H1 (cell line): Measurements from ENCODE around the gene SLC39A11.

Experiments used
- EP300 ChIP-seq, 2 experiments: IDR thresholded peaks; 1 replicate in 1 of 2; 2 replicates in 1 of 2; pipeline ENCODE4 v1.6.1; 2011 to 2012; ENCODE audit warnings: low read depth in 2 of 2, low read length in 2 of 2, mild to moderate bottlenecking in 2 of 2, borderline replicate concordance in 1 of 2, inconsistent platforms in 1 of 2, moderate library complexity in 1 of 2
- EZH2 ChIP-seq: fragments of 200-600 bp; sonication (generic); IDR thresholded peaks from 2 replicates; pipeline ENCODE4 v1.7.1; 2012; ENCODE audit warnings: low read depth, mild to moderate bottlenecking, moderate library complexity, low read length, inconsistent platforms; ENCODE audit not compliant: severe bottlenecking
- JUN ChIP-seq: IDR thresholded peaks from 2 replicates; pipeline ENCODE4 v1.6.1; 2011; ENCODE audit warnings: low read depth, mild to moderate bottlenecking, improper control_type of control experiment, low read length
- POLR2A ChIP-seq, 2 experiments: IDR thresholded peaks; 1 replicate in 1 of 2; 2 replicates in 1 of 2; pipeline ENCODE4 v1.6.1; 2011; ENCODE audit warnings: low read depth in 2 of 2, low read length in 2 of 2, mild to moderate bottlenecking in 2 of 2; ENCODE audit errors: control extremely low read depth in 1 of 2
- RXRA ChIP-seq: IDR thresholded peaks from 2 replicates; pipeline ENCODE4 v1.6.1; 2011; ENCODE audit warnings: low read depth, mild to moderate bottlenecking, low read length, moderate library complexity; ENCODE audit not compliant: insufficient read depth
- YY1 ChIP-seq: IDR thresholded peaks from 2 replicates; pipeline ENCODE4 v1.6.1; 2011; ENCODE audit warnings: low read depth, mild to moderate bottlenecking, low read length
- TF ChIP-seq, protein P1 (sequence below), 3 experiments: IDR thresholded peaks; 1 replicate in 2 of 3; 2 replicates in 1 of 3; pipeline versions ENCODE4 v1.5.1 to v1.6.1; 2011; ENCODE audit warnings: low read length in 3 of 3, mild to moderate bottlenecking in 3 of 3, inconsistent platforms in 2 of 3, low read depth in 1 of 3, moderate library complexity in 1 of 3; ENCODE audit not compliant: insufficient read depth in 1 of 3; ENCODE audit errors: control extremely low read depth in 1 of 3

DNA sequence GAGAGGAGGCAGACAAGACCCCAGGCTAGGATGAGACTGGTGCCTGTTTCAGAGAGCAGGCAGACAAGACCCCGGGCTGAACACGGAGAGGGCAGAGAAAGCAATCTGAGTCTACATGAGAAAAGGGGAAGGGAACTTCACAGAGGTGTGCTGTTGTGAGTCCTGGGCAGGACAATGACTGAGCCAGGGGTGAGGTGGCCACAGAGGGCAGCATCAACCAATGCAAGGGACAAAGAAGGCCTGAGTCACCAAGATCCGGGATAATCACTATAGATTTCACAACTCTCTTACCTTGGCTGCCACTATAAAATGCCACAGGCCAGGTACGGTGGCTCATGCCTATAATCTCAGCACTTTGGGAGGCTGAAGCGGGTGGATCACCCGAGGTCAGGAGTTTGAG is 89.0 kb downstream of the SLC39A11 start:
- no peak for TF ChIP-seq YY1
- no peak for TF ChIP-seq RXRA
- TF ChIP-seq JUN = no peak
- TF ChIP-seq, protein P1, sequence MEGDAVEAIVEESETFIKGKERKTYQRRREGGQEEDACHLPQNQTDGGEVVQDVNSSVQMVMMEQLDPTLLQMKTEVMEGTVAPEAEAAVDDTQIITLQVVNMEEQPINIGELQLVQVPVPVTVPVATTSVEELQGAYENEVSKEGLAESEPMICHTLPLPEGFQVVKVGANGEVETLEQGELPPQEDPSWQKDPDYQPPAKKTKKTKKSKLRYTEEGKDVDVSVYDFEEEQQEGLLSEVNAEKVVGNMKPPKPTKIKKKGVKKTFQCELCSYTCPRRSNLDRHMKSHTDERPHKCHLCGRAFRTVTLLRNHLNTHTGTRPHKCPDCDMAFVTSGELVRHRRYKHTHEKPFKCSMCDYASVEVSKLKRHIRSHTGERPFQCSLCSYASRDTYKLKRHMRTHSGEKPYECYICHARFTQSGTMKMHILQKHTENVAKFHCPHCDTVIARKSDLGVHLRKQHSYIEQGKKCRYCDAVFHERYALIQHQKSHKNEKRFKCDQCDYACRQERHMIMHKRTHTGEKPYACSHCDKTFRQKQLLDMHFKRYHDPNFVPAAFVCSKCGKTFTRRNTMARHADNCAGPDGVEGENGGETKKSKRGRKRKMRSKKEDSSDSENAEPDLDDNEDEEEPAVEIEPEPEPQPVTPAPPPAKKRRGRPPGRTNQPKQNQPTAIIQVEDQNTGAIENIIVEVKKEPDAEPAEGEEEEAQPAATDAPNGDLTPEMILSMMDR (IDR thresholded peaks at IDR 0.05; ENCODE audit: control extremely low read depth in 1 of 3, insufficient read depth in 1 of 3, low read depth in 1 of 3, low read length in 3 of 3) = peak in 2 of 3 experiments; percentile 9 to 12; a peak in 1 of 4 replicates
- no peak for TF ChIP-seq POLR2A (IDR thresholded peaks at IDR 0.05; ENCODE audit: control extremely low read depth in 1 of 2, low read depth in 2 of 2, low read length in 2 of 2)
- no peak for TF ChIP-seq EZH2
- no peak for TF ChIP-seq EP300 (IDR thresholded peaks at IDR 0.05; ENCODE audit: borderline replicate concordance in 1 of 2, low read depth in 2 of 2, low read length in 2 of 2)
